HL-60 (cell line): ENCODE data around the gene IP6K2.

Experiments used
- DNase-seq, 2 experiments: peaks; one replicate each; pipeline ENCODE4 v3.0.0-alpha.2; 2010 to 2020; ENCODE audit warnings: low read depth in 1 of 2, low spot score in 1 of 2
- H3K27ac ChIP-seq: fragments of 250-450 bp; sonication (Bioruptor Pico); replicated peaks from 2 replicates; pipeline ENCODE4 v1.5.1; 2020; ENCODE audit warnings: mild to moderate bottlenecking, moderate library complexity
- H3K27me3 ChIP-seq: fragments of 250-450 bp; sonication (Bioruptor Pico); 2 replicates; pipeline ENCODE4 v1.5.1; 2021; ENCODE audit warnings: mild to moderate bottlenecking, moderate library complexity; ENCODE audit not compliant: insufficient read depth, poor library complexity, severe bottlenecking
- H3K4me3 ChIP-seq: replicated peaks from 2 replicates; pipeline ENCODE4 v1.5.1; 2011; ENCODE audit warnings: mild to moderate bottlenecking, control low read depth, low read length; ENCODE audit not compliant: insufficient read depth
- CTCF ChIP-seq: IDR thresholded peaks from one replicate; pipeline ENCODE4 v1.5.1; 2011; ENCODE audit warnings: low read length, control low read depth, inconsistent platforms; ENCODE audit not compliant: insufficient read depth
- GABPA ChIP-seq: IDR thresholded peaks from 2 replicates; pipeline ENCODE4 v1.6.1; 2012; ENCODE audit warnings: low read depth
- POLR2AphosphoS5 ChIP-seq: IDR thresholded peaks from 2 replicates; pipeline ENCODE4 v1.6.1; 2012; ENCODE audit warnings: low read depth
- REST ChIP-seq: IDR thresholded peaks from 2 replicates; pipeline ENCODE4 v1.6.1; 2012; ENCODE audit warnings: low read depth; ENCODE audit not compliant: insufficient replicate concordance
- SPI1 ChIP-seq: IDR thresholded peaks from 2 replicates; pipeline ENCODE4 v1.6.1; 2012; ENCODE audit warnings: low read depth, mild to moderate bottlenecking, borderline replicate concordance

Gene IP6K2

GRCh38 chr3:48648188-48648850 is 68.7 kb downstream of the IP6K2 start:
- DNase-seq, result no peak
- Histone ChIP-seq H3K27me3 (no peaks in the 10 kb centered on the region), H3K27ac (no peak overlapping the region), H3K4me3 (no peak overlapping the region)
- TF ChIP-seq POLR2AphosphoS5, result no peak
- no peak for TF ChIP-seq CTCF
- TF ChIP-seq REST, result no peak
- TF ChIP-seq GABPA, result no peak
- no peak for TF ChIP-seq SPI1

GRCh38 chr3:48647714-48648113 is 69.3 kb downstream of the IP6K2 start:
- TF ChIP-seq SPI1 (no peak), REST (no peak), GABPA (no peak), CTCF (no peak), POLR2AphosphoS5 (no peak)
- DNase-seq, result no peak
- Histone ChIP-seq H3K4me3 (no peak overlapping the region), H3K27ac (no peak overlapping the region), H3K27me3 (no peaks in the 10 kb centered on the region)

- no peak for DNase-seq
- Histone ChIP-seq H3K27ac (no peak overlapping the region), H3K27me3 (no peaks in the 10 kb centered on the region), H3K4me3 (no peak overlapping the region)
- TF ChIP-seq REST (no peak), POLR2AphosphoS5 (no peak), CTCF (no peak), SPI1 (no peak), GABPA (no peak)
Observed at GRCh38 chr3:48644898-48645760, 71.9 kb downstream of the IP6K2 start.
